Sigmoid colon (tissue), 4 donors: ENCODE results near the gene TIMP3.
A peak's percentile ranks its signal among the peaks of the same experiment; 100 is the strongest.

ENCODE experiments used
- CTCF ChIP-seq, 4 experiments: fragments of 450-650 bp in 3 of 4; fragments of 200-600 bp in 1 of 4; IDR thresholded peaks; one replicate each; pipeline ENCODE4 v1.5.1; 2016 to 2019; ENCODE audit warnings: antibody characterized with exemption in 4 of 4, mild to moderate bottlenecking in 3 of 4, moderate library complexity in 2 of 4
- EP300 ChIP-seq, 4 donors: sonication (generic); formaldehyde crosslinking; IDR thresholded peaks; one replicate each; pipeline ENCODE4 v1.6.1; 2017; ENCODE audit warnings: antibody characterized with exemption in 4 of 4
- POLR2A ChIP-seq, 2 donors: fragments of 450-650 bp; IDR thresholded peaks; one replicate each; pipeline ENCODE4 v1.6.1; 2016; ENCODE audit warnings: antibody characterized with exemption in 2 of 2, mild to moderate bottlenecking in 2 of 2, moderate library complexity in 2 of 2
- POLR2AphosphoS5 ChIP-seq, 4 donors: sonication (generic); formaldehyde crosslinking; IDR thresholded peaks; one replicate each; pipeline ENCODE4 v1.6.1; 2017; ENCODE audit warnings: antibody characterized with exemption in 4 of 4

DNA sequence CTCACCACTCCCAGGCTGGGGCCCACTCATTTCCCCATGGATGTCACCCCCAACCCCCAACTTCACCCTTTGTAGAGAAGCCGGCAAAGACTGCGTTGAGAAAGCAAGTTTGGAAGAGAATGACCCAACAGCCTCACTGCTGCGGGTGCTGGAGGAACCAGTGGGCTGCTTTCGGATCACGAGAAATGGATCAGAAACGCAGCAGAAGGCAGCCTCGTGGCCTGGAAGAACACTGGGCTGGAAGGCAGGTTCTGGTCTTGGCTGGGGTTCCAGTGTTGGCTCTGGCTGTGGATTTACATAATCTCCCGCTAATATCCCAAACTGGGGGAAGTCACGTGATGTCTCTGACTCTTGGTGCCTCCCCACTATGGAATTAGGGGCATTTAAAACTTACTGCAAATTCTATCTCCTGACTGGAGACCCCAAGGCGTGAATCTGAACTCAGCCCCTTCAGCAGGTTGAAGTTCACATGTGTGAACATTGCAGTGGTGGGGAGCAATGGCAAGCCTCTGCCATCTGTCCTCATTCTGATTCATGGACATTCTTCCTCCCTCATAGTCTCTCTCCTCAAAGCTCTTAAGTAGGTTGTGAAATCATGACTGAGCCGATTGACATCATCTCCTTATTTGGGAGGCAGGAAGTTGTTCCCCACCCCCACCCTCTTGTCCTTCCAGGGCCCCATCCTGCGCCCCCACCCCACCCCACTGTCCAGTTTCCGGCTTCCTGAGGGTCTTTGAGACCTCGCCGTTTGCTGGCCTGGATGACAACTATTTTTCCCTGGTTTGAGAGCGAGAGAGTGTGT lies 37.0 kb upstream of the TIMP3 start:
- TF ChIP-seq POLR2AphosphoS5 (IDR thresholded peaks at IDR 0.05): peak in 2 of 4 donors; percentile 11 to 32
- no peak for TF ChIP-seq POLR2A (IDR thresholded peaks at IDR 0.05)
- TF ChIP-seq CTCF (IDR thresholded peaks at IDR 0.05): no peak
- no peak for TF ChIP-seq EP300 (IDR thresholded peaks at IDR 0.05)
